Suprapubic skin (tissue), 4 donors: ENCODE results near the gene TNRC6B. TPM values are rescaled to one million over a fixed set of nuclear protein-coding genes. Genes with fewer than 3 reads are reported as not detected.
A peak's percentile ranks its signal among the peaks of the same experiment; 100 is the strongest.
"Not testable (repeated sequence)": the region's sequence is repeated elsewhere in the genome, so short reads cannot be mapped to it uniquely, and the experiment has no call there.

Source experiments
- DNase-seq, 2 donors: peaks; one replicate each; pipeline ENCODE4 v3.0.0-alpha.2; 2019; ENCODE audit warnings: low spot score in 2 of 2
- H3K27ac ChIP-seq: fragments of 200-600 bp; sonication (generic); one replicate; pipeline ENCODE4 v1.5.1; 2019
- H3K27me3 ChIP-seq: fragments of 200-600 bp; sonication (generic); one replicate; pipeline ENCODE4 v1.5.1; 2019
- H3K36me3 ChIP-seq: fragments of 200-600 bp; sonication (generic); one replicate; pipeline ENCODE4 v1.5.1; 2019
- H3K4me1 ChIP-seq: fragments of 200-600 bp; sonication (generic); one replicate; pipeline ENCODE4 v1.5.1; 2019
- H3K4me3 ChIP-seq: fragments of 200-600 bp; sonication (generic); one replicate; pipeline ENCODE4 v1.5.1; 2019; ENCODE audit warnings: mild to moderate bottlenecking
- H3K9me3 ChIP-seq: fragments of 200-600 bp; sonication (generic); one replicate; pipeline ENCODE4 v1.5.1; 2019
- EP300 ChIP-seq: sonication (generic); formaldehyde crosslinking; IDR thresholded peaks from one replicate; pipeline ENCODE4 v1.6.1; 2017; ENCODE audit warnings: antibody characterized with exemption
- POLR2A ChIP-seq, 2 donors: fragments of 450-650 bp; IDR thresholded peaks; one replicate each; pipeline ENCODE4 v1.6.1; 2017; ENCODE audit warnings: antibody characterized with exemption in 2 of 2, mild to moderate bottlenecking in 2 of 2, moderate library complexity in 2 of 2
- POLR2AphosphoS5 ChIP-seq, 3 donors: sonication (generic); formaldehyde crosslinking; IDR thresholded peaks; one replicate each; pipeline ENCODE4 v1.6.1; 2017; ENCODE audit warnings: antibody characterized with exemption in 3 of 3
- WGBS: methylation state at CpG from one replicate; pipeline ENCODE4 v1.1.5; 2018; 5-methylcytosine and 5-hydroxymethylcytosine counted together
- total RNA-seq, 4 donors: library from RNA; depleted of rRNA; stranded (reverse); fragments of >200 nt; gene quantifications; one replicate each; pipeline ENCODE4 v1.1.0, GENCODE V29; 2016
- TF ChIP-seq, protein P1 (sequence below), 2 donors: fragments of 200-600 bp in 1 of 2; fragments of 450-650 bp in 1 of 2; sonication (generic) in 1 of 2; IDR thresholded peaks; one replicate each; pipeline ENCODE4 v1.5.1; 2016 to 2019; ENCODE audit warnings: antibody characterized with exemption in 2 of 2, mild to moderate bottlenecking in 1 of 2, moderate library complexity in 1 of 2

The TNRC6B gene
- total RNA-seq, 4 donors from 2014 or later = 44.2 to 179 (median 55.5) TPM

DNA sequence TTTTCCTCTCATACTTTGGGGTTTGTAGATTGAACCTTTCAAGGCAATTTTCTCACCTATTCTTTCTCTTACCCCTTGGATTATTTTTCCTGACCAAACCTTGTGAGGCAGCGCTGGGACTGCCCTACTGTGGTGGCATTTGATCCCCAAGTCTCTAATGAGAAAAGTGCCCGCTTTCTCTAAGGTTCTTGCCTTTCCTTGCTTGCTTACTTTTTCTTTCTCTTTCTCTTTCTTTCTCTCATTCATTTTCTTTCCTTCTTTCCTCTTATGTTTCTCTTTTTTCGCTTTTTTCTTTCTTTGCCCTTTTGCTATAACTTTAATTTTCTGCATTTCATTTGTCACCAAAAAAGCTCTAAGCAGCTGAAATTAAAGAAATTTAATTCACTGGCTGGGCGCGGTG is 127.9 kb downstream of the TNRC6B start:
- 99% methylated on average over 5 of the region's 5 CpGs for WGBS
- Histone ChIP-seq H3K4me3 (no peak overlapping the region), H3K27me3 (no peaks in the 10 kb centered on the region), H3K27ac (no peak overlapping the region), H3K4me1 (peaks cover 7% of the 10 kb centered on the region), H3K36me3 (peaks cover 83% of the 10 kb centered on the region), H3K9me3 (no peaks in the 10 kb centered on the region)
- TF ChIP-seq POLR2A (IDR thresholded peaks at IDR 0.05) (no peak), EP300 (no peak), POLR2AphosphoS5 (IDR thresholded peaks at IDR 0.05) (no peak)
- TF ChIP-seq, protein P1, sequence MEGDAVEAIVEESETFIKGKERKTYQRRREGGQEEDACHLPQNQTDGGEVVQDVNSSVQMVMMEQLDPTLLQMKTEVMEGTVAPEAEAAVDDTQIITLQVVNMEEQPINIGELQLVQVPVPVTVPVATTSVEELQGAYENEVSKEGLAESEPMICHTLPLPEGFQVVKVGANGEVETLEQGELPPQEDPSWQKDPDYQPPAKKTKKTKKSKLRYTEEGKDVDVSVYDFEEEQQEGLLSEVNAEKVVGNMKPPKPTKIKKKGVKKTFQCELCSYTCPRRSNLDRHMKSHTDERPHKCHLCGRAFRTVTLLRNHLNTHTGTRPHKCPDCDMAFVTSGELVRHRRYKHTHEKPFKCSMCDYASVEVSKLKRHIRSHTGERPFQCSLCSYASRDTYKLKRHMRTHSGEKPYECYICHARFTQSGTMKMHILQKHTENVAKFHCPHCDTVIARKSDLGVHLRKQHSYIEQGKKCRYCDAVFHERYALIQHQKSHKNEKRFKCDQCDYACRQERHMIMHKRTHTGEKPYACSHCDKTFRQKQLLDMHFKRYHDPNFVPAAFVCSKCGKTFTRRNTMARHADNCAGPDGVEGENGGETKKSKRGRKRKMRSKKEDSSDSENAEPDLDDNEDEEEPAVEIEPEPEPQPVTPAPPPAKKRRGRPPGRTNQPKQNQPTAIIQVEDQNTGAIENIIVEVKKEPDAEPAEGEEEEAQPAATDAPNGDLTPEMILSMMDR (IDR thresholded peaks at IDR 0.05) = no peak
- no peak for DNase-seq

- Histone ChIP-seq H3K27me3 (no peaks in the 10 kb centered on the region), H3K36me3 (peaks cover 88% of the 10 kb centered on the region), H3K9me3 (no peaks in the 10 kb centered on the region), H3K27ac (peak overlapping the region; percentile 69), H3K4me1 (peaks cover 7% of the 10 kb centered on the region), H3K4me3 (no peak overlapping the region)
- 85% methylated on average over 6 of the region's 6 CpGs for WGBS
- DNase-seq = no peak
- no peak for TF ChIP-seq POLR2AphosphoS5 (IDR thresholded peaks at IDR 0.05)
- no peak for TF ChIP-seq EP300
- TF ChIP-seq, protein P1 (IDR thresholded peaks at IDR 0.05) = no peak
- TF ChIP-seq POLR2A (IDR thresholded peaks at IDR 0.05) = no peak
Measured at GRCh38 chr22:40308999-40309573, 131.4 kb downstream of the TNRC6B start.

DNA sequence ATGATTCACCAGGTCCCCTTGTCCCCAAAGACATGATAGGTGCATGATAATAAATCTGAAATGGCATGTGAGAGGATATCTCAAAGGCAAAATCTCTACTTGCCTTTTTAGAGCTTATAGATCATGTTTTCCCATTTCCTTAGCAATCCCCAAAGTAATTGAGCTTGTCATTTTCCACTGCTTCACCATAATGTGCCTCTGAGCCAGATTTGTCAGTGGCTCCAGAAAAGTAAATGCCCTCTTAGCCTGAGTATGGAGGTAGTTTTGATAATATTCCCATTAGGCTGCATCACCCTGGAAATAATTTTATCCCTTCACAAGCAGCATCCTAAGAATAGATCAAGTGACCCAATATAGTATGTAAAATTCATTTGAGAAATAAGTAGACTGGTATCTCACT is 131.9 kb downstream of the TNRC6B start:
- Histone ChIP-seq H3K36me3 (peaks cover 94% of the 10 kb centered on the region), H3K4me3 (no peak overlapping the region), H3K4me1 (peaks cover 7% of the 10 kb centered on the region), H3K27me3 (no peaks in the 10 kb centered on the region), H3K9me3 (no peaks in the 10 kb centered on the region), H3K27ac (peak overlapping the region; percentile 69)
- DNase-seq = no peak
- no peak for TF ChIP-seq POLR2A (IDR thresholded peaks at IDR 0.05)
- no peak for TF ChIP-seq EP300
- TF ChIP-seq, protein P1 (IDR thresholded peaks at IDR 0.05) = no peak

DNA sequence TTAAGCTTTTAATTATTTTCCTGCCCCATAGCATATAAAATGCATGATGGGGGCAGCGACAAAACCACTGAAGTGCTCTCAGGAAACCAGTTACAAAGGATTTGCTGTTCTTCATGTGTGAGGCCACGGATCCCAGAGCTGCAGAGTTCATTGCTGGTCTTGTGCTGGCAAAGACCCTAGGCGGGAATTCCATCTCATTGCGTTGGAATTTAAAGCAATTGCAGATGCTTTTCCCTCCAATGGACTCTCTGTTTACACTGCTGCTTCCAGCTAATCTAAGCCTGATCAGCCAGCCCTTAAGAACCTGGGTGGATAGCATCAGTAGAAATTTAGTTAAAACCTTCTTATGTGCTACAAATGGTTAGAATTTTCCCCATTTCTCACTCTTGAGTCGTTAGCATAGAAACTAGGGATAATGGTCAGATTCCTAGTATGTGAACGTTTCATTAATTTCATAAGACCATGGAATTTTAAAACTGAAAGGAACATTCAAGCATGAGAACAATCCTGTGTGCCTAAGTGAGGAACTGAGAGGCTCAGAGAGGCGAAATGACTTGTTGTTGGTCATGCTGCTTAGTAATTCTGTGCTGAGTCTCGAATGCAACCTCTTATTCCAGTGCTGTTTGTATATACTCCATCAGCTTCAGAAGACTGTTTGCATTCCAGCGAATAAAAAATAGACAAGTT is 132.5 kb downstream of the TNRC6B start:
- Histone ChIP-seq H3K27ac (peak overlapping the region; percentile 69), H3K9me3 (no peaks in the 10 kb centered on the region), H3K4me3 (no peak overlapping the region), H3K4me1 (peaks cover 7% of the 10 kb centered on the region), H3K27me3 (no peaks in the 10 kb centered on the region), H3K36me3 (peaks cover 95% of the 10 kb centered on the region)
- no peak for DNase-seq
- WGBS = 65% methylated on average over 9 of the region's 9 CpGs
- TF ChIP-seq EP300 (no peak), POLR2A (IDR thresholded peaks at IDR 0.05) (no peak), POLR2AphosphoS5 (IDR thresholded peaks at IDR 0.05) (peak in 1 of 3 donors; percentile 6)

GRCh38 chr22:40310768-40311120 is 133.0 kb downstream of the TNRC6B start:
- H3K36me3 ChIP-seq = peaks cover 95% of the 10 kb centered on the region
- no peaks in the 10 kb centered on the region for H3K27me3 ChIP-seq
- peak overlapping the region; percentile 69 for H3K27ac ChIP-seq
- 65% methylated on average over 5 of the region's 5 CpGs for WGBS
- H3K4me1 ChIP-seq = peaks cover 7% of the 10 kb centered on the region
- no peaks in the 10 kb centered on the region for H3K9me3 ChIP-seq
- no peak overlapping the region for H3K4me3 ChIP-seq
- TF ChIP-seq, protein P1 (IDR thresholded peaks at IDR 0.05) = no peak
- no peak for TF ChIP-seq EP300
- TF ChIP-seq POLR2A (IDR thresholded peaks at IDR 0.05) = no peak
- TF ChIP-seq POLR2AphosphoS5 (IDR thresholded peaks at IDR 0.05) = no peak
- DNase-seq = no peak

DNA sequence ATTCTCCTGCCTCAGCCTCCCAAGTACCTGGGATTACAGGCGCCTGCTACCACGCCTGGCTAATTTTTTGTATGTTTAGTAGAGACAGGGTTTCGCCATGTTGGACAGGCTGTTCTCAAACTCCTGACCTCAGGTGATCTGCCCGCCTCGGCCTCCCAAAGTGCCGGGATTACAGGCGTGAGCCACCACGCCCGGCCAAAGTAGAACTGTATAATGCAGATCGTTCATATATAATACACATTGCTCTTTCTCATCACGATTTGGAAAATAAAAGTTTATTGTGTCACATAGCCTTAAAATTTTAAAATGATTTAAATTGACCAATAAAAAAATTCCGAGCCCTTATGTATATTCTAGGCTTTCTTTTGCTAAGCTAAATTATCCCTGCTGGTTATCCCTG is 133.9 kb downstream of the TNRC6B start:
- 91% methylated on average over 12 of the region's 12 CpGs for WGBS
- not testable (repeated sequence) for DNase-seq, H3K4me3 ChIP-seq, H3K27me3 ChIP-seq, H3K9me3 ChIP-seq, H3K27ac ChIP-seq, H3K4me1 ChIP-seq
- H3K36me3 ChIP-seq = peaks cover 98% of the 10 kb centered on the region
